Activated naive CD8-positive, alpha-beta T cell treated with anti-CD3 and anti-CD28 coated beads for 36 hours (primary cell): Measurements from ENCODE around the gene SLC10A1. TPM values are rescaled to one million over a fixed set of nuclear protein-coding genes. Genes with fewer than 3 reads are reported as not detected.

ENCODE experiments used
- DNase-seq: peaks from one replicate; pipeline ENCODE4 v3.0.0; 2021
- H3K27ac Mint-ChIP-seq: one replicate; pipeline ENCODE4 v1.8.0; 2022; ENCODE audit warnings: mild to moderate bottlenecking, moderate library complexity, mixed read lengths
- H3K27me3 Mint-ChIP-seq: one replicate; pipeline ENCODE4 v1.8.0; 2022; ENCODE audit warnings: mild to moderate bottlenecking, mixed read lengths
- H3K36me3 Mint-ChIP-seq: one replicate; pipeline ENCODE4 v1.8.0; 2021; ENCODE audit warnings: mild to moderate bottlenecking, mixed read lengths
- H3K4me1 Mint-ChIP-seq: one replicate; pipeline ENCODE4 v1.8.0; 2021; ENCODE audit warnings: mixed read lengths
- H3K4me3 Mint-ChIP-seq: one replicate; pipeline ENCODE4 v1.8.0; 2022; ENCODE audit warnings: mild to moderate bottlenecking, moderate library complexity, mixed read lengths
- H3K9me3 Mint-ChIP-seq: one replicate; pipeline ENCODE4 v1.8.0; 2022; ENCODE audit warnings: mixed read lengths
- total RNA-seq, 2 experiments: library from RNA; stranded (reverse); gene quantifications; one replicate each; pipeline ENCODE4 v1.2.3, GENCODE V29; 2021

Gene SLC10A1
- total RNA-seq, 2 experiments from 2014 or later: not detected

DNA sequence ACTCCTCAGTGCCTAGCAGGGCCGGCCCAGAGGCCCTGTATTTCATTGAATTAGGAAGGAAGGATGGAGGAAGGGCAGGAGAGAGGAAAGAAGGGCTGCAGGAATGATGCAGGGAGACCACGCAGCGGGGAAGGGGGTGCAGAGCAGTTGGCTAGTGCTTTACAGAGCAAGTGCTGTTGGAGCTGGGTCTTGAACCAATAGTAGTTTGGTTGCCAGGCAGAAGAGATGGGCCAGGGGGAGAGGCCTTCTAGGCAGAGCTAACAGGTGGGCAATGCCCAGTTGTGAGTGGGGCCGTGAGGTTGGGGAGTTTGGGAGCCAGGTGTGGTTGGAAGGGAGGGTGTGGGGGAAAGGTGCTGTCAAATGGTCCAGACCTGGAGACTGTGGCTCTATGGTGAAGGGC, 69.2 kb downstream of the SLC10A1 start:
- Mint-ChIP-seq H3K27me3 (no peaks in the 10 kb centered on the region), H3K4me3 (no peak overlapping the region), H3K27ac (no peak overlapping the region), H3K36me3 (no peaks in the 10 kb centered on the region), H3K9me3 (no peaks in the 10 kb centered on the region), H3K4me1 (peaks cover 4% of the 10 kb centered on the region)
- no peak for DNase-seq

DNA sequence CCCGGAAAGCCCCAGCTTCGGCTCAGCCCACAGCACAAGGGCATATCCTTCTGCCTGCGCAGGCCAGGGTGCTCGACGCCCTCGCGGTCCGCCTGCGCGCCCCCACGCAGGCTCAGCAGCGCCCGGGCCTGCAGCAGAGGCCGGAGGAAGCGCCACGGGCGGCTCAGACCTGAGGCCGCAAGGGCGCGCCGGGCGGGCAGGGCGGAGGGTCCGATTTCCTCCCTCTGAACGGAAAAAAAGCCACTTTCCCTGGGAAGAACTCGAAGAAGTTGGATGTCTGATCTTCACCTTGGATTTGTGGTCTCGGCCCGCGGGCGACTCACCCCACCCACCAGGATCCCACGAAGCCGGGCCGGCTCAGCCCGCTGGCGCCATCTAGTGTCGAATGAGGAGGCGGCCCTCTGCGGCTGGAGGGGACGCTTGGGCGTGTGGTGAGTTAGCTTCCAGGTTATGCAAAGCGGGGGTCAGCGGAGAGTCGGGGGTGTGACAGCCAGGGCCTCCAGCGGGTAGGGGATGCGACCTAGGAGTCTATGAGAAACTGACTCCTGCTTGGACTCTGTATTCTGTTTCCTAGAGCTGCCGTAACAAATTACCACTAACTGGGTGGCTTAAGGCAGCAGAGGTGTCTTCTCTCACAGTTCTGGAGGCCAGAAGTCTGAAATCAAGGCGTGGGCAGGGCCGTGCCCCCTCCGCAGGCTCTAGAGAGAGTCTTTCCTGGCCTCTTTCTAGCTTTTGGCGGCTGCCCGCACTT, 70.1 kb downstream of the SLC10A1 start:
- Mint-ChIP-seq H3K27me3 (no peaks in the 10 kb centered on the region), H3K4me1 (peaks cover 4% of the 10 kb centered on the region), H3K36me3 (no peaks in the 10 kb centered on the region), H3K4me3 (peak overlapping the region; percentile 65), H3K9me3 (no peaks in the 10 kb centered on the region), H3K27ac (peak overlapping the region; percentile 66)
- peak; percentile 81 for DNase-seq

Other genes starting within 250 kb of the SLC10A1 start
- gene CCDC177, start 222.4 kb downstream of the SLC10A1 start, total RNA-seq: not detected
- 10 to 100 TPM; 26.3 TPM for gene SUSD6, start 185.6 kb downstream of the SLC10A1 start, total RNA-seq
- gene SRSF5, start 30.1 kb downstream of the SLC10A1 start, total RNA-seq: 100 to 1,000 TPM; 310 to 318 TPM
- gene SMOC1, start 82.2 kb upstream of the SLC10A1 start, total RNA-seq: not detected